Ovary (tissue), 9 donors: ENCODE measurements around the gene SPEF2. TPM values are rescaled to one million over a fixed set of nuclear protein-coding genes. Genes with fewer than 3 reads are reported as not detected.

ENCODE experiments used
- DNase-seq, 5 donors: peaks; one replicate each; pipeline ENCODE4 v3.0.0-alpha.2; 2019 to 2020
- H3K27ac ChIP-seq, 2 donors: fragments of 200-600 bp; one replicate each; pipeline versions ENCODE4 v1.5.1 to v1.8.0; 2019 to 2022
- H3K27me3 ChIP-seq: fragments of 200-600 bp; one replicate; pipeline ENCODE4 v1.8.0; 2022
- H3K36me3 ChIP-seq: fragments of 200-600 bp; sonication (generic); one replicate; pipeline ENCODE4 v1.5.1; 2019
- H3K4me1 ChIP-seq: one replicate; pipeline ENCODE4 v1.8.1; 2013; ENCODE audit warnings: mild to moderate bottlenecking, moderate library complexity; ENCODE audit not compliant: insufficient read depth
- H3K4me3 ChIP-seq: fragments of 200-600 bp; sonication (generic); one replicate; pipeline ENCODE4 v1.5.1; 2017
- H3K9me3 ChIP-seq, 2 donors: fragments of 200-600 bp in 1 of 2; sonication (generic) in 1 of 2; one replicate each; pipeline versions ENCODE4 v1.5.1 to v1.8.1; 2013 to 2019; ENCODE audit warnings: mild to moderate bottlenecking in 1 of 2, moderate library complexity in 1 of 2
- CTCF ChIP-seq, 3 donors: fragments of 450-650 bp in 2 of 3; fragments of 200-600 bp in 1 of 3; IDR thresholded peaks; one replicate each; pipeline versions ENCODE4 v1.5.1 to v1.8.0; 2016 to 2022; ENCODE audit warnings: antibody characterized with exemption in 3 of 3, mild to moderate bottlenecking in 1 of 3
- EP300 ChIP-seq: sonication (generic); formaldehyde crosslinking; IDR thresholded peaks from one replicate; pipeline ENCODE4 v1.6.1; 2017; ENCODE audit warnings: antibody characterized with exemption
- POLR2A ChIP-seq: fragments of 450-650 bp; IDR thresholded peaks from one replicate; pipeline ENCODE4 v1.6.1; 2017; ENCODE audit warnings: antibody characterized with exemption, mild to moderate bottlenecking, moderate library complexity
- WGBS, 3 donors: extraction: QIAGEN DNeasy Blood & Tissue Kit in 1 of 3; methylation state at CpG; one replicate each; pipeline versions ENCODE4 v1.1.5 to v1.1.7; 2013 to 2017; 5-methylcytosine and 5-hydroxymethylcytosine counted together
- intact Hi-C, 4 donors: fragments of 100-400 bp; cut with DNase I; formaldehyde crosslinking; loops; one replicate each; pipeline versions ENCODE4 v1.11.0 to v1.15.1; 2022 to 2023
- polyA plus RNA-seq, 2 donors: library from polyadenylated mRNA; stranded (reverse); fragments of 200-250 nt in 1 of 2; fragments of 350-450 nt in 1 of 2; fragmentation: Illumina TruSeq in 1 of 2; extraction: RNeasy Lipid Tissue Mini Kit (QIAGEN cat#74804) in 1 of 2; gene quantifications; one replicate each; pipeline ENCODE4 v1.2.3, GENCODE V29; 2013 to 2014
- total RNA-seq, 7 donors: library from RNA; depleted of rRNA in 2 of 7; stranded (reverse); fragments of >200 nt in 2 of 7; fragmentation: NEBNext Ultra II Directional in 3 of 7; extraction: Animal tissue kit (Norgen Biotek cat#: 25700) in 3 of 7; gene quantifications; one replicate each; pipeline versions ENCODE4 v1.1.0 to v1.2.4, GENCODE V29; 2016 to 2023
- donor health status: DM: no; HTN: no; CAD: no; lungs with moderate emphysema.
- donor health status: DM: no; HTN: no; CAD: no.
- donor health status: Bipolar disorder and iron deficiency.
- donor health status: DM: yes; HTN: yes; CAD: no.
- donor health status: DM: no; HTN: no; CAD: no.
- donor health status: DM: yes; HTN: yes; CAD: no.

SPEF2 gene
- total and polyA plus RNA-seq, 9 donors, result 4.2 to 31.8 (median 9.0) TPM

- intact Hi-C loops, result no loop called here
- TF ChIP-seq CTCF (IDR thresholded peaks at IDR 0.05) (no peak), EP300 (no peak), POLR2A (no peak)
Measured at GRCh38 chr5:35823347-35824098, 205.9 kb downstream of the SPEF2 start.

GRCh38 chr5:35826056-35826455 is 208.4 kb downstream of the SPEF2 start:
- H3K9me3 ChIP-seq, result no peaks in the 10 kb centered on the region
- no peak overlapping the region for H3K4me3 ChIP-seq
- H3K27ac ChIP-seq, result no peak overlapping the region
- H3K27me3 ChIP-seq, result no peaks in the 10 kb centered on the region
- intact Hi-C loops, result no loop called here
- TF ChIP-seq POLR2A, result no peak
- TF ChIP-seq EP300, result no peak
- TF ChIP-seq CTCF (IDR thresholded peaks at IDR 0.05), result no peak
- H3K36me3 ChIP-seq, result no peaks in the 10 kb centered on the region
- H3K4me1 ChIP-seq, result no peaks in the 10 kb centered on the region
- 86 to 96% (median 95%) methylated on average over 3 of the region's 3 CpGs for WGBS, 3 donors
- DNase-seq, result no peak

More at GRCh38 chr5:35823347-35824098, 205.9 kb downstream of the SPEF2 start:
- no peaks in the 10 kb centered on the region for H3K36me3 ChIP-seq
- no peaks in the 10 kb centered on the region for H3K27me3 ChIP-seq
- WGBS, 3 donors, result 76 to 81% (median 79%) methylated on average over 7 of the region's 7 CpGs
- H3K9me3 ChIP-seq, result no peaks in the 10 kb centered on the region
- no peak for DNase-seq
- no peak overlapping the region for H3K4me3 ChIP-seq
- H3K27ac ChIP-seq, result no peak overlapping the region
- H3K4me1 ChIP-seq, result no peaks in the 10 kb centered on the region

GRCh38 chr5:35826554-35826953 is 208.9 kb downstream of the SPEF2 start:
- no peak for DNase-seq
- no peak overlapping the region for H3K4me3 ChIP-seq
- no peaks in the 10 kb centered on the region for H3K4me1 ChIP-seq
- H3K36me3 ChIP-seq, result no peaks in the 10 kb centered on the region
- H3K27ac ChIP-seq, result no peak overlapping the region
- TF ChIP-seq EP300 (no peak), CTCF (IDR thresholded peaks at IDR 0.05) (no peak), POLR2A (no peak)
- intact Hi-C loops, result no loop called here
- 65 to 74% (median 69%) methylated on average over 2 of the region's 2 CpGs for WGBS, 3 donors
- H3K27me3 ChIP-seq, result no peaks in the 10 kb centered on the region
- no peaks in the 10 kb centered on the region for H3K9me3 ChIP-seq

GRCh38 chr5:35828082-35828598 is 210.5 kb downstream of the SPEF2 start:
- Histone ChIP-seq H3K27ac (no peak overlapping the region), H3K36me3 (no peaks in the 10 kb centered on the region), H3K4me3 (no peak overlapping the region), H3K9me3 (no peaks in the 10 kb centered on the region), H3K27me3 (no peaks in the 10 kb centered on the region), H3K4me1 (no peaks in the 10 kb centered on the region)
- no peak for DNase-seq
- intact Hi-C loops, result no loop called here
- 75 to 84% (median 81%) methylated on average over 4 of the region's 4 CpGs for WGBS, 3 donors
- TF ChIP-seq CTCF (IDR thresholded peaks at IDR 0.05), result no peak
- TF ChIP-seq EP300, result no peak
